Effector memory CD4-positive, alpha-beta T cell (primary cell): ENCODE measurements around the gene SLC25A33.

Source experiments
- DNase-seq, 3 donors: peaks; one replicate each; pipeline ENCODE4 v3.0.0-alpha.2; 2020
- H3K27ac ChIP-seq: 2 replicates; pipeline ENCODE4 v1.7.0; 2013; ENCODE audit warnings: mild to moderate bottlenecking, low read length, moderate library complexity; ENCODE audit not compliant: insufficient read depth, poor library complexity, severe bottlenecking
- H3K27me3 ChIP-seq: replicated peaks from 2 replicates; pipeline ENCODE4 v1.7.0; 2013; ENCODE audit warnings: mild to moderate bottlenecking, low read length; ENCODE audit not compliant: insufficient read depth, control insufficient read depth, poor library complexity, severe bottlenecking
- H3K36me3 ChIP-seq: 2 replicates; pipeline ENCODE4 v1.7.0; 2013; ENCODE audit warnings: mild to moderate bottlenecking, low read length, moderate library complexity; ENCODE audit not compliant: control insufficient read depth, insufficient read depth
- H3K4me1 ChIP-seq: 2 replicates; pipeline ENCODE4 v1.7.0; 2013; ENCODE audit warnings: low read length, mild to moderate bottlenecking; ENCODE audit not compliant: control insufficient read depth, insufficient read depth, poor library complexity, severe bottlenecking
- H3K4me3 ChIP-seq: 2 replicates; pipeline ENCODE4 v1.7.0; 2013; ENCODE audit warnings: low read length, low read depth, mild to moderate bottlenecking; ENCODE audit not compliant: insufficient read depth, poor library complexity, severe bottlenecking
- H3K9me3 ChIP-seq: 2 replicates; pipeline ENCODE4 v1.7.0; 2013; ENCODE audit warnings: mild to moderate bottlenecking, low read length, moderate library complexity; ENCODE audit not compliant: control insufficient read depth

Gene SLC25A33

GRCh38 chr1:9580942-9581341 is 41.7 kb downstream of the SLC25A33 start:
- Histone ChIP-seq H3K4me3 (no peak overlapping the region), H3K36me3 (no peaks in the 10 kb centered on the region), H3K27ac (no peak overlapping the region), H3K27me3 (no peaks in the 10 kb centered on the region), H3K9me3 (no peaks in the 10 kb centered on the region), H3K4me1 (no peaks in the 10 kb centered on the region)
- no peak for DNase-seq

GRCh38 chr1:9586147-9586766 is 47.0 kb downstream of the SLC25A33 start:
- Histone ChIP-seq H3K27me3 (no peaks in the 10 kb centered on the region), H3K4me3 (no peak overlapping the region), H3K9me3 (no peaks in the 10 kb centered on the region), H3K4me1 (peaks cover 14% of the 10 kb centered on the region), H3K36me3 (no peaks in the 10 kb centered on the region), H3K27ac (no peak overlapping the region)
- DNase-seq = no peak

GRCh38 chr1:9588551-9589143 is 49.4 kb downstream of the SLC25A33 start, which contains the start of gene TMEM201:
TSS of gene TMEM201 (plus strand) at chr1:9588911. CDS start at chr1:9588931, 20 bp downstream.
- no peaks in the 10 kb centered on the region for H3K9me3 ChIP-seq
- H3K4me1 ChIP-seq = peaks cover 23% of the 10 kb centered on the region
- H3K27ac ChIP-seq = peak within 1 kb of the TSS; percentile 32
- peak; percentile 89 to 92 (median 90) for DNase-seq
- no peaks in the 10 kb centered on the region for H3K36me3 ChIP-seq
- H3K27me3 ChIP-seq = no peaks in the 10 kb centered on the region
- H3K4me3 ChIP-seq = peak within 1 kb of the TSS; percentile 66

- no peaks in the 10 kb centered on the region for H3K9me3 ChIP-seq
- peak overlapping the region; percentile 66 for H3K4me3 ChIP-seq
- peak overlapping the region; percentile 15 for H3K27ac ChIP-seq
- peak; percentile 12 to 21 (median 14) for DNase-seq
- no peaks in the 10 kb centered on the region for H3K36me3 ChIP-seq
- H3K4me1 ChIP-seq = peaks cover 23% of the 10 kb centered on the region
- H3K27me3 ChIP-seq = no peaks in the 10 kb centered on the region
These were observed 50.0 kb downstream of the SLC25A33 start for GRCh38 chr1:9589144-9589718.

GRCh38 chr1:9589719-9590157 is 50.5 kb downstream of the SLC25A33 start:
- H3K27me3 ChIP-seq = no peaks in the 10 kb centered on the region
- peaks cover 23% of the 10 kb centered on the region for H3K4me1 ChIP-seq
- H3K9me3 ChIP-seq = no peaks in the 10 kb centered on the region
- peak overlapping the region; percentile 66 for H3K4me3 ChIP-seq
- peak overlapping the region; percentile 15 for H3K27ac ChIP-seq
- DNase-seq = no peak
- no peaks in the 10 kb centered on the region for H3K36me3 ChIP-seq

GRCh38 chr1:9590201-9590600 is 50.9 kb downstream of the SLC25A33 start:
- H3K27me3 ChIP-seq = no peaks in the 10 kb centered on the region
- no peak overlapping the region for H3K4me3 ChIP-seq
- H3K9me3 ChIP-seq = no peaks in the 10 kb centered on the region
- H3K4me1 ChIP-seq = peaks cover 23% of the 10 kb centered on the region
- no peaks in the 10 kb centered on the region for H3K36me3 ChIP-seq
- DNase-seq = no peak
- H3K27ac ChIP-seq = no peak overlapping the region

GRCh38 chr1:9590945-9591668 is 51.8 kb downstream of the SLC25A33 start:
- Histone ChIP-seq H3K4me1 (peaks cover 23% of the 10 kb centered on the region), H3K4me3 (no peak overlapping the region), H3K9me3 (no peaks in the 10 kb centered on the region), H3K36me3 (no peaks in the 10 kb centered on the region), H3K27me3 (no peaks in the 10 kb centered on the region), H3K27ac (no peak overlapping the region)
- no peak for DNase-seq

- Histone ChIP-seq H3K4me3 (no peak overlapping the region), H3K4me1 (peaks cover 23% of the 10 kb centered on the region), H3K9me3 (no peaks in the 10 kb centered on the region), H3K27ac (no peak overlapping the region), H3K27me3 (no peaks in the 10 kb centered on the region), H3K36me3 (no peaks in the 10 kb centered on the region)
- DNase-seq = no peak
These were observed 52.6 kb downstream of the SLC25A33 start for GRCh38 chr1:9591669-9592509.

GRCh38 chr1:9592510-9593075 is 53.3 kb downstream of the SLC25A33 start:
- Histone ChIP-seq H3K27me3 (no peaks in the 10 kb centered on the region), H3K27ac (no peak overlapping the region), H3K4me1 (peaks cover 23% of the 10 kb centered on the region), H3K4me3 (no peak overlapping the region), H3K36me3 (peaks cover 5% of the 10 kb centered on the region), H3K9me3 (no peaks in the 10 kb centered on the region)
- no peak for DNase-seq
